NCI-H345 treated with DMSO at 0.1 percent for 48 hours (cell line): ENCODE results near the gene RNF39.

Source experiments
- DNase-seq: peaks from one replicate; lab custom pipeline; 2025; ENCODE audit not compliant: unreplicated experiment; lab: John Stamatoyannopoulos, UW

Gene RNF39

GRCh38 chr6:30020626-30021025 lies 54.9 kb downstream of the RNF39 start:
- no peak for DNase-seq
